HepG2 (cell line): Measurements from ENCODE around the gene DDX31. TPM values are rescaled to one million over a fixed set of nuclear protein-coding genes. Genes with fewer than 3 reads are reported as not detected.

Experiments used
- ATAC-seq: fragments of 200-7000 bp; cut with Tn5 transposase; 3 replicates; pipeline ENCODE4 v1.9.1; 2020; ENCODE audit warnings: mild to moderate bottlenecking, moderate library complexity
- BruUV-seq: library from RNA; stranded (reverse); fragments of 400-500 nt; replicated peaks from 2 replicates; lab custom pipeline; 2021; lab: Mats Ljungman, UMichigan
- CTCF ChIA-PET: fragments of 300-600 bp; formaldehyde crosslinking; extraction: SDS; loops from one replicate; lab custom pipeline; 2021; ENCODE audit warnings: low total read pairs, inconsistent platforms, low intra/inter-chr PET ratio; lab: Yijun Ruan, JAX
- POLR2A ChIA-PET: fragments of 350-600 bp; sonication (Branson Sonifier 250); formaldehyde crosslinking; loops from one replicate; lab custom pipeline; 2020; ENCODE audit warnings: antibody characterized with exemption, inconsistent platforms; lab: Yijun Ruan, JAX
- DNase-seq: peaks from one replicate; pipeline ENCODE4 v3.0.0-alpha.2; 2015; ENCODE audit warnings: low spot score
- FAIRE-seq: peaks from 3 replicates; lab custom pipeline; 2011; peaks lifted over from hg19 to GRCh38; lab: Jason Lieb, UNC
- H2AFZ ChIP-seq: one replicate; pipeline ENCODE4 v1.6.1; 2011; ENCODE audit warnings: low read length, inconsistent platforms
- H3K27ac ChIP-seq: fragments of 300-600 bp; 3 replicates; pipeline ENCODE4 v1.8.0; 2011; ENCODE audit warnings: mixed run types, mild to moderate bottlenecking, mixed read lengths, low read length, inconsistent platforms; ENCODE audit not compliant: insufficient read depth; ENCODE audit errors: extremely low read length
- H3K27me3 ChIP-seq, 2 experiments: fragments of 200-600 bp in 1 of 2; 2 replicates in 1 of 2; 3 replicates in 1 of 2; pipeline versions ENCODE4 v1.6.0 to v1.8.0; 2011; ENCODE audit warnings: low read length in 2 of 2, mild to moderate bottlenecking in 2 of 2, moderate library complexity in 2 of 2, inconsistent platforms in 1 of 2; ENCODE audit not compliant: insufficient read depth in 2 of 2, control insufficient read depth in 1 of 2
- H3K36me3 ChIP-seq, 2 experiments: fragments of 200-600 bp in 1 of 2; replicated peaks in 1 of 2; 2 replicates in 1 of 2; 3 replicates in 1 of 2; pipeline versions ENCODE4 v1.5.1 to v1.8.0; 2011; ENCODE audit warnings: low read length in 2 of 2, inconsistent platforms in 1 of 2; ENCODE audit not compliant: insufficient read depth in 2 of 2, control insufficient read depth in 1 of 2
- H3K4me1 ChIP-seq: 2 replicates; pipeline ENCODE4 v1.5.1; 2012; ENCODE audit warnings: low read length, inconsistent platforms; ENCODE audit not compliant: insufficient read depth
- H3K4me2 ChIP-seq: 2 replicates; pipeline ENCODE4 v1.6.0; 2011; ENCODE audit warnings: low read depth, low read length, inconsistent platforms
- H3K4me3 ChIP-seq, 3 experiments: fragments of 200-600 bp in 1 of 3; sonication (generic), shearing (Covaris generic) in 1 of 3; replicated peaks in 1 of 3; 2 replicates each; pipeline ENCODE4 v1.5.1; 2011 to 2016; ENCODE audit warnings: low read length in 3 of 3, inconsistent platforms in 2 of 3, low read depth in 2 of 3, mild to moderate bottlenecking in 2 of 3, control low read depth in 1 of 3, mixed read lengths in 1 of 3; ENCODE audit not compliant: insufficient read depth in 1 of 3
- H3K79me2 ChIP-seq: one replicate; pipeline ENCODE4 v1.6.1; 2011; ENCODE audit warnings: low read length, inconsistent platforms; ENCODE audit not compliant: insufficient read depth
- H3K9ac ChIP-seq: 2 replicates; pipeline ENCODE4 v1.6.0; 2011; ENCODE audit warnings: mild to moderate bottlenecking, low read depth, low read length, inconsistent platforms; ENCODE audit not compliant: insufficient read depth
- H3K9me3 ChIP-seq: 2 replicates; pipeline ENCODE4 v1.5.1; 2012; ENCODE audit warnings: mild to moderate bottlenecking, low read length
- H4K20me1 ChIP-seq: 2 replicates; pipeline ENCODE4 v1.6.0; 2011; ENCODE audit warnings: inconsistent platforms, mild to moderate bottlenecking, low read length, moderate library complexity; ENCODE audit not compliant: insufficient read depth
- ATAD3A ChIP-seq: sonication (generic); formaldehyde crosslinking; IDR thresholded peaks from 2 replicates; pipeline ENCODE4 v1.4.0; 2020; ENCODE audit warnings: missing genetic modification reagents
- ETV5 ChIP-seq: IDR thresholded peaks from 2 replicates; pipeline ENCODE4 v1.6.1; 2018; ENCODE audit warnings: missing biosample characterization, missing genetic modification reagents, inconsistent platforms, borderline replicate concordance
- HMG20A ChIP-seq: IDR thresholded peaks from 2 replicates; pipeline ENCODE4 v1.6.1; 2016; ENCODE audit warnings: borderline replicate concordance
- MTA3 ChIP-seq: sonication (generic); formaldehyde crosslinking; IDR thresholded peaks from 2 replicates; pipeline ENCODE4 v1.4.0; 2020; ENCODE audit warnings: missing genetic modification reagents
- NFE2L2 ChIP-seq: fragments of 150-350 bp; IDR thresholded peaks from 2 replicates; pipeline ENCODE4 v1.6.1; 2014; ENCODE audit warnings: low read length
- PITX1 ChIP-seq: sonication (generic); formaldehyde crosslinking; IDR thresholded peaks from 2 replicates; pipeline ENCODE4 v1.5.1; 2020; ENCODE audit warnings: mild to moderate bottlenecking, missing genetic modification reagents
- RBM22 ChIP-seq: fragments of 200-400 bp; formaldehyde crosslinking; optimal IDR thresholded peaks from 2 replicates; pipeline ENCODE3; 2017; ENCODE audit warnings: mild to moderate bottlenecking, low read length, moderate library complexity
- RORA ChIP-seq: sonication (generic); formaldehyde crosslinking; IDR thresholded peaks from 2 replicates; pipeline ENCODE4 v1.5.0; 2020; ENCODE audit warnings: mild to moderate bottlenecking, missing genetic modification reagents, moderate library complexity
- SMAD1 ChIP-seq: sonication (generic); formaldehyde crosslinking; IDR thresholded peaks from 2 replicates; pipeline ENCODE4 v1.4.0; 2020; ENCODE audit warnings: missing genetic modification reagents, low read depth, mild to moderate bottlenecking, borderline replicate concordance
- SMARCC2 ChIP-seq: fragments of 450-650 bp; IDR thresholded peaks from 2 replicates; pipeline ENCODE4 v1.6.1; 2017; ENCODE audit warnings: antibody characterized with exemption, mild to moderate bottlenecking
- YEATS2 ChIP-seq: sonication (generic); formaldehyde crosslinking; IDR thresholded peaks from 2 replicates; pipeline ENCODE4 v1.4.0; 2020; ENCODE audit warnings: missing genetic modification reagents, borderline replicate concordance
- ZNF160 ChIP-seq: sonication (generic); formaldehyde crosslinking; IDR thresholded peaks from 2 replicates; pipeline ENCODE4 v1.8.0; 2022; ENCODE audit warnings: mild to moderate bottlenecking, inconsistent platforms, missing genetic modification reagents
- WGBS: methylation state at CpG from one replicate; pipeline ENCODE4 v1.1.6; 2017; ENCODE audit warnings: low lambda C conversion rate; 5-methylcytosine and 5-hydroxymethylcytosine counted together
- in situ Hi-C: cut with HindIII; loops from 2 replicates; pipeline ENCODE4 v1.10.0; 2017; ENCODE audit warnings: low pct_unique_long_range_greater_than_20kb; ENCODE audit not compliant: extremely low pct_ligation_motif_present
- intact Hi-C: fragments of 100-400 bp; cut with micrococcal nuclease; formaldehyde crosslinking; loops from one replicate; pipeline ENCODE4 v1.10.0; 2022; ENCODE audit not compliant: unreplicated experiment
- polyA plus RNA-seq, 8 experiments: library from polyadenylated mRNA; depleted of rRNA in 3 of 8; stranded (reverse) in 7 of 8; unstranded in 1 of 8; fragments of >200 nt; fragmentation: Illumina TruSeq in 4 of 8; extraction: Trizol in 4 of 8; gene quantifications; 2 replicates each; pipeline versions ENCODE4 v1.2.1 to v1.2.3, GENCODE V29; 2011 to 2016; ENCODE audit warnings: low read depth in 4 of 8, missing spikeins in 1 of 8, mixed read lengths in 1 of 8; ENCODE audit not compliant: insufficient read depth in 1 of 8
- total RNA-seq, 5 experiments: library from RNA; depleted of rRNA; stranded (reverse); fragments of >200 nt; fragmentation: Illumina TruSeq; extraction: Trizol; gene quantifications; 2 replicates each; pipeline ENCODE4 v1.2.3, GENCODE V29; 2016; ENCODE audit warnings: low read depth in 1 of 5
- TF ChIP-seq, protein P1 (sequence below): IDR thresholded peaks from 2 replicates; pipeline ENCODE4 v1.6.1; 2016; ENCODE audit warnings: mild to moderate bottlenecking
- TF ChIP-seq, protein P2 (sequence below), 2 experiments: sonication (generic) in 1 of 2; formaldehyde crosslinking in 1 of 2; IDR thresholded peaks; 2 replicates each; pipeline versions ENCODE4 v1.5.1 to v1.6.1; 2011 to 2020; ENCODE audit warnings: borderline replicate concordance in 1 of 2, low read depth in 1 of 2, low read length in 1 of 2, mild to moderate bottlenecking in 1 of 2, missing genetic modification reagents in 1 of 2, moderate library complexity in 1 of 2
- TF ChIP-seq, protein P3 (sequence below): sonication (generic); formaldehyde crosslinking; IDR thresholded peaks from 2 replicates; pipeline ENCODE4 v1.4.0; 2020; ENCODE audit warnings: missing genetic modification reagents, borderline replicate concordance
- TF ChIP-seq, protein P4 (sequence below): sonication (generic); formaldehyde crosslinking; conservative IDR thresholded peaks from 2 replicates; pipeline ENCODE4 v1.8.1; 2023; ENCODE audit warnings: missing genetic modification reagents

Gene DDX31
- total and polyA plus RNA-seq, 2 of the 13 experiments (the other 11 are each of a cell fraction or from before 2014, with no cell fraction given): 11.4 to 16.3 TPM

DNA sequence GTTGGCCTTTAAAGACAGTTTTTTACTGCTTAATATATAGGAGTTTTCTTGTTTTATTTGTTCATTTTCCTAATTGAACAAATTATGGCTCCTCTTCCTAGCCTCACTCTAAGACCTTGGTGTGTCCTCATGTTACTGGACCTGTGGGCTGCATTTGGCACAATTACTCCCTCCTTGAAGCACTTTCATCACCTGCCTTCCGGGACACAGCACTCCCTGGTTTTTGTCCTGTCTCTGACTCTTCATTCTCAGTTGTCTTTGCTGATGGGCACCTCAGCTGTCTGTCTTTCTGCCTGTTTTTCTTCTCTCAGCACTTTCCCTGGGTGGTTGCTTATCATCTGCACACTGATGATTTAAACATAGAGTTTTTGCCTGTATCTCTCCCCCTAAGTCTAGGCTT, 14.1 kb upstream of the DDX31 start:
- 93% methylated on average over 1 of the region's 1 CpG for WGBS
- intact Hi-C loops: no loop called here
- TF ChIP-seq SMAD1 (no peak), RORA (no peak), ATAD3A (CRISPR knock-in tag) (no peak), RBM22 (no peak), PITX1 (CRISPR knock-in tag) (no peak), SMARCC2 (no peak), HMG20A (CRISPR knock-in tag) (no peak), ZNF160 (CRISPR knock-in tag) (no peak), NFE2L2 (no peak), YEATS2 (no peak), MTA3 (no peak), ETV5 (no peak)
- TF ChIP-seq, protein P1, sequence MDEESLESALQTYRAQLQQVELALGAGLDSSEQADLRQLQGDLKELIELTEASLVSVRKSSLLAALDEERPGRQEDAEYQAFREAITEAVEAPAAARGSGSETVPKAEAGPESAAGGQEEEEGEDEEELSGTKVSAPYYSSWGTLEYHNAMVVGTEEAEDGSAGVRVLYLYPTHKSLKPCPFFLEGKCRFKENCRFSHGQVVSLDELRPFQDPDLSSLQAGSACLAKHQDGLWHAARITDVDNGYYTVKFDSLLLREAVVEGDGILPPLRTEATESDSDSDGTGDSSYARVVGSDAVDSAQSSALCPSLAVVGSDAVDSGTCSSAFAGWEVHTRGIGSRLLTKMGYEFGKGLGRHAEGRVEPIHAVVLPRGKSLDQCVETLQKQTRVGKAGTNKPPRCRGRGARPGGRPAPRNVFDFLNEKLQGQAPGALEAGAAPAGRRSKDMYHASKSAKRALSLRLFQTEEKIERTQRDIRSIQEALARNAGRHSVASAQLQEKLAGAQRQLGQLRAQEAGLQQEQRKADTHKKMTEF (CRISPR knock-in tag): no peak
- TF ChIP-seq, protein P2, sequence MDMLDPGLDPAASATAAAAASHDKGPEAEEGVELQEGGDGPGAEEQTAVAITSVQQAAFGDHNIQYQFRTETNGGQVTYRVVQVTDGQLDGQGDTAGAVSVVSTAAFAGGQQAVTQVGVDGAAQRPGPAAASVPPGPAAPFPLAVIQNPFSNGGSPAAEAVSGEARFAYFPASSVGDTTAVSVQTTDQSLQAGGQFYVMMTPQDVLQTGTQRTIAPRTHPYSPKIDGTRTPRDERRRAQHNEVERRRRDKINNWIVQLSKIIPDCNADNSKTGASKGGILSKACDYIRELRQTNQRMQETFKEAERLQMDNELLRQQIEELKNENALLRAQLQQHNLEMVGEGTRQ (IDR thresholded peaks at IDR 0.05; ENCODE audit: low read depth, low read length): no peak
- TF ChIP-seq, protein P2 (CRISPR knock-in tag; IDR thresholded peaks at IDR 0.05; ENCODE audit: borderline replicate concordance): no peak
- TF ChIP-seq, protein P3, sequence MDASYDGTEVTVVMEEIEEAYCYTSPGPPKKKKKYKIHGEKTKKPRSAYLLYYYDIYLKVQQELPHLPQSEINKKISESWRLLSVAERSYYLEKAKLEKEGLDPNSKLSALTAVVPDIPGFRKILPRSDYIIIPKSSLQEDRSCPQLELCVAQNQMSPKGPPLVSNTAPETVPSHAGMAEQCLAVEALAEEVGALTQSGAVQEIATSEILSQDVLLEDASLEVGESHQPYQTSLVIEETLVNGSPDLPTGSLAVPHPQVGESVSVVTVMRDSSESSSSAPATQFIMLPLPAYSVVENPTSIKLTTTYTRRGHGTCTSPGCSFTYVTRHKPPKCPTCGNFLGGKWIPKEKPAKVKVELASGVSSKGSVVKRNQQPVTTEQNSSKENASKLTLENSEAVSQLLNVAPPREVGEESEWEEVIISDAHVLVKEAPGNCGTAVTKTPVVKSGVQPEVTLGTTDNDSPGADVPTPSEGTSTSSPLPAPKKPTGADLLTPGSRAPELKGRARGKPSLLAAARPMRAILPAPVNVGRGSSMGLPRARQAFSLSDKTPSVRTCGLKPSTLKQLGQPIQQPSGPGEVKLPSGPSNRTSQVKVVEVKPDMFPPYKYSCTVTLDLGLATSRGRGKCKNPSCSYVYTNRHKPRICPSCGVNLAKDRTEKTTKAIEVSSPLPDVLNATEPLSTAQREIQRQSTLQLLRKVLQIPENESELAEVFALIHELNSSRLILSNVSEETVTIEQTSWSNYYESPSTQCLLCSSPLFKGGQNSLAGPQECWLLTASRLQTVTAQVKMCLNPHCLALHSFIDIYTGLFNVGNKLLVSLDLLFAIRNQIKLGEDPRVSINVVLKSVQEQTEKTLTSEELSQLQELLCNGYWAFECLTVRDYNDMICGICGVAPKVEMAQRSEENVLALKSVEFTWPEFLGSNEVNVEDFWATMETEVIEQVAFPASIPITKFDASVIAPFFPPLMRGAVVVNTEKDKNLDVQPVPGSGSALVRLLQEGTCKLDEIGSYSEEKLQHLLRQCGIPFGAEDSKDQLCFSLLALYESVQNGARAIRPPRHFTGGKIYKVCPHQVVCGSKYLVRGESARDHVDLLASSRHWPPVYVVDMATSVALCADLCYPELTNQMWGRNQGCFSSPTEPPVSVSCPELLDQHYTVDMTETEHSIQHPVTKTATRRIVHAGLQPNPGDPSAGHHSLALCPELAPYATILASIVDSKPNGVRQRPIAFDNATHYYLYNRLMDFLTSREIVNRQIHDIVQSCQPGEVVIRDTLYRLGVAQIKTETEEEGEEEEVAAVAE (CRISPR knock-in tag): no peak
- TF ChIP-seq, protein P4, sequence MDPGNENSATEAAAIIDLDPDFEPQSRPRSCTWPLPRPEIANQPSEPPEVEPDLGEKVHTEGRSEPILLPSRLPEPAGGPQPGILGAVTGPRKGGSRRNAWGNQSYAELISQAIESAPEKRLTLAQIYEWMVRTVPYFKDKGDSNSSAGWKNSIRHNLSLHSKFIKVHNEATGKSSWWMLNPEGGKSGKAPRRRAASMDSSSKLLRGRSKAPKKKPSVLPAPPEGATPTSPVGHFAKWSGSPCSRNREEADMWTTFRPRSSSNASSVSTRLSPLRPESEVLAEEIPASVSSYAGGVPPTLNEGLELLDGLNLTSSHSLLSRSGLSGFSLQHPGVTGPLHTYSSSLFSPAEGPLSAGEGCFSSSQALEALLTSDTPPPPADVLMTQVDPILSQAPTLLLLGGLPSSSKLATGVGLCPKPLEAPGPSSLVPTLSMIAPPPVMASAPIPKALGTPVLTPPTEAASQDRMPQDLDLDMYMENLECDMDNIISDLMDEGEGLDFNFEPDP (CRISPR knock-in tag): no peak

More for the DNA sequence above, 14.1 kb upstream of the DDX31 start:
- no peak overlapping the region for H3K27ac ChIP-seq
- H3K9me3 ChIP-seq: no peaks in the 10 kb centered on the region
- ATAC-seq: no peak
- H3K9ac ChIP-seq: no peak overlapping the region
- no peaks in the 10 kb centered on the region for H3K27me3 ChIP-seq
- H4K20me1 ChIP-seq: peaks cover 5% of the 10 kb centered on the region; the same call in 1 of the 2 replicates
- no TSS peak for BruUV-seq
- no peak overlapping the region for H3K4me3 ChIP-seq
- no peaks in the 10 kb centered on the region for H3K4me1 ChIP-seq
- H3K79me2 ChIP-seq: peaks cover 17% of the 10 kb centered on the region
- ChIA-PET POLR2A (interaction anchor here (2.1 kb wide), 1 partner anchor 14 kb away, joined by 7 read pairs; the partner anchor contains the start of genes DDX31 and GTF3C4), CTCF (no interaction called here)
- H2AFZ ChIP-seq: no peak overlapping the region
- H3K4me2 ChIP-seq: no peak overlapping the region
- FAIRE-seq: no peak
- no peak for DNase-seq
- H3K36me3 ChIP-seq: peaks cover 25 to 69% of the 10 kb centered on the region in 2 experiments
- in situ Hi-C loops: no loop called here
